Mesendoderm (in vitro differentiated cells): ENCODE data around the gene SNX6.
"Not testable (repeated sequence)": the region's sequence is repeated elsewhere in the genome, so short reads cannot be mapped to it uniquely, and the experiment has no call there.

Experiments
- DNase-seq: peaks from one replicate; pipeline ENCODE4 v3.0.0; 2013
- H2AK5ac ChIP-seq: 2 replicates; pipeline ENCODE4 v1.6.1; 2013; ENCODE audit warnings: low read length, inconsistent platforms
- H2BK120ac ChIP-seq: 2 replicates; pipeline ENCODE4 v1.6.1; 2013; ENCODE audit warnings: low read depth, mild to moderate bottlenecking, low read length, moderate library complexity, mixed read lengths
- H2BK15ac ChIP-seq: replicated peaks from 2 replicates; pipeline ENCODE4 v1.6.1; 2013; ENCODE audit warnings: low read depth, mild to moderate bottlenecking, moderate library complexity
- H2BK5ac ChIP-seq: 2 replicates; pipeline ENCODE4 v1.6.1; 2013; ENCODE audit warnings: low read length, inconsistent platforms
- H3K18ac ChIP-seq: 2 replicates; pipeline ENCODE4 v1.6.1; 2013; ENCODE audit warnings: mild to moderate bottlenecking, low read length, mixed read lengths
- H3K23ac ChIP-seq: one replicate; pipeline ENCODE4 v1.6.1; 2013; ENCODE audit warnings: low read length
- H3K27ac ChIP-seq: 2 replicates; pipeline ENCODE4 v1.5.1; 2013; ENCODE audit warnings: low read depth, mild to moderate bottlenecking, inconsistent platforms, low read length, moderate library complexity
- H3K27me3 ChIP-seq: 2 replicates; pipeline ENCODE4 v1.6.1; 2013; ENCODE audit warnings: low read length, control low read depth, mild to moderate bottlenecking, inconsistent platforms; ENCODE audit not compliant: insufficient read depth, poor library complexity
- H3K36me3 ChIP-seq: 2 replicates; pipeline ENCODE4 v1.6.1; 2013; ENCODE audit warnings: low read length, inconsistent platforms; ENCODE audit not compliant: control insufficient read depth, insufficient read depth
- H3K4ac ChIP-seq: one replicate; pipeline ENCODE4 v1.6.1; 2013; ENCODE audit warnings: low read depth, mild to moderate bottlenecking, low read length, moderate library complexity
- H3K4me1 ChIP-seq: 2 replicates; pipeline ENCODE4 v1.6.1; 2013; ENCODE audit warnings: low read depth, low read length, inconsistent platforms; ENCODE audit not compliant: control insufficient read depth
- H3K4me2 ChIP-seq: 2 replicates; pipeline ENCODE4 v1.6.1; 2013; ENCODE audit warnings: low read length
- H3K4me3 ChIP-seq: 2 replicates; pipeline ENCODE4 v1.5.1; 2013; ENCODE audit warnings: mild to moderate bottlenecking, low read length
- H3K56ac ChIP-seq: one replicate; pipeline ENCODE4 v1.6.1; 2013; ENCODE audit warnings: low read length
- H3K79me1 ChIP-seq: 2 replicates; pipeline ENCODE4 v1.6.1; 2013; ENCODE audit warnings: low read length, inconsistent platforms
- H3K79me2 ChIP-seq: 2 replicates; pipeline ENCODE4 v1.6.1; 2013; ENCODE audit warnings: mild to moderate bottlenecking, low read length; ENCODE audit not compliant: control insufficient read depth, insufficient read depth
- H3K9ac ChIP-seq: 2 replicates; pipeline ENCODE4 v1.6.1; 2013; ENCODE audit warnings: low read length, inconsistent platforms
- H4K5ac ChIP-seq: one replicate; pipeline ENCODE4 v1.6.1; 2013; ENCODE audit warnings: low read length
- H4K8ac ChIP-seq: one replicate; pipeline ENCODE4 v1.6.1; 2013; ENCODE audit warnings: low read depth, mild to moderate bottlenecking, control low read depth, low read length, moderate library complexity
- WGBS: extraction: QIAGEN DNeasy Blood & Tissue Kit; methylation state at CpG from one replicate; pipeline ENCODE4 v1.1.7; 2013; ENCODE audit warnings: low lambda C conversion rate, missing lambda C conversion rate; ENCODE audit not compliant: insufficient coverage; ENCODE audit errors: extremely low coverage; 5-methylcytosine and 5-hydroxymethylcytosine counted together

Gene SNX6

DNA sequence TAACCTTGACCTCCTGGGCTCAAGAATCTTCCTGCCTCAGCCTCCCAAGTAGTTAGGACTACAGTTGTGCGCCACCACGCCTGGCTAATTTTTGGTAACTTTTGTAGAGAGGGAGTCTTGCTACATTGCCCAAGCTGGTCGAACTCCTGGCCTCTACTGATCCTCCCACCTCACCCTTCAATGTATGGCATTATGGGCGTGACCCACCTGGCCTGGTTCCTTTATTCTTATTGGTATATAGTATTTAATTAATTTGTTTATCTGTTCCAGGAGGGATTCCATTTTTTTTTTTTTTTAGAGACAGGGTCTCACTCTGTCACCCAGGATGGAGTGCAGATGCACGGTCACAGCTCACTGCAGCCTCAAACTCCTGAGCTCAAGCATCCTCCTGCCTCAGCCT, 49.6 kb downstream of the SNX6 start:
- H2BK5ac ChIP-seq, result no peak overlapping the region
- H3K4me1 ChIP-seq, result no peaks in the 10 kb centered on the region
- DNase-seq, result no peak
- no peak overlapping the region for H2BK120ac ChIP-seq
- H3K56ac ChIP-seq, result no peak overlapping the region
- H3K36me3 ChIP-seq, result peaks cover 2% of the 10 kb centered on the region
- no peak overlapping the region for H3K4ac ChIP-seq
- no peak overlapping the region for H3K4me2 ChIP-seq
- no peaks in the 10 kb centered on the region for H3K79me1 ChIP-seq
- H3K18ac ChIP-seq, result no peak overlapping the region
- H4K8ac ChIP-seq, result no peak overlapping the region
- no CpG with 5 or more reads among the region's 5 CpGs for WGBS
- no peak overlapping the region for H3K4me3 ChIP-seq
- H2BK15ac ChIP-seq, result no peak overlapping the region
- H3K79me2 ChIP-seq, result no peaks in the 10 kb centered on the region
- no peak overlapping the region for H4K5ac ChIP-seq
- H3K27ac ChIP-seq, result no peak overlapping the region
- no peak overlapping the region for H3K23ac ChIP-seq
- H3K27me3 ChIP-seq, result no peaks in the 10 kb centered on the region
- H3K9ac ChIP-seq, result no peak overlapping the region
- no peak overlapping the region for H2AK5ac ChIP-seq

DNA sequence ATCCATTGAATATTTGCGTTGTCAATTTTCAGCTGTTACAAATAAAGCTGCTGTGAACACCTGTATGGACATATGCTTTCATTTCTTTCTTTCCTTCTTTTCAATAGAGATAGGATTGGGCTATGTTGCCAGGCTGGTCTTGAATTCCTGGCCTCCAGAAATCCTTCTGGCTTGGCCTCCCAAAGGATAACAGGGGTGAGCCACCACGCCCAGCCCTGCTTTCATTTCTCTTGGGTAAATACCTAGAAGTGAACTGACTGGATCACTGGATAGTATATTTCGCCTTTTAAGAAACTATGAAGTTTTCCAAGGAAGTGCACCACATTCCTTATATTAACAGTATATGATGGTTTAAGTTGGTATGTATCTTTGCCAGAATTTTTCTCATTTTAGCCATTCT, 58.2 kb downstream of the SNX6 start:
- no peak overlapping the region for H2BK15ac ChIP-seq
- no peak for DNase-seq
- no peaks in the 10 kb centered on the region for H3K36me3 ChIP-seq
- H3K9ac ChIP-seq, result no peak overlapping the region
- WGBS, result no CpG with 5 or more reads among the region's 3 CpGs
- no peaks in the 10 kb centered on the region for H3K4me1 ChIP-seq
- H4K8ac ChIP-seq, result no peak overlapping the region
- H3K4me2 ChIP-seq, result no peak overlapping the region
- no peak overlapping the region for H3K18ac ChIP-seq
- H3K23ac ChIP-seq, result no peak overlapping the region
- H3K56ac ChIP-seq, result no peak overlapping the region
- no peak overlapping the region for H4K5ac ChIP-seq
- H3K27ac ChIP-seq, result no peak overlapping the region
- no peaks in the 10 kb centered on the region for H3K79me2 ChIP-seq
- H3K27me3 ChIP-seq, result no peaks in the 10 kb centered on the region
- no peak overlapping the region for H3K4ac ChIP-seq
- H2BK5ac ChIP-seq, result no peak overlapping the region
- H3K4me3 ChIP-seq, result no peak overlapping the region
- no peak overlapping the region for H2BK120ac ChIP-seq
- no peaks in the 10 kb centered on the region for H3K79me1 ChIP-seq
- no peak overlapping the region for H2AK5ac ChIP-seq

DNA sequence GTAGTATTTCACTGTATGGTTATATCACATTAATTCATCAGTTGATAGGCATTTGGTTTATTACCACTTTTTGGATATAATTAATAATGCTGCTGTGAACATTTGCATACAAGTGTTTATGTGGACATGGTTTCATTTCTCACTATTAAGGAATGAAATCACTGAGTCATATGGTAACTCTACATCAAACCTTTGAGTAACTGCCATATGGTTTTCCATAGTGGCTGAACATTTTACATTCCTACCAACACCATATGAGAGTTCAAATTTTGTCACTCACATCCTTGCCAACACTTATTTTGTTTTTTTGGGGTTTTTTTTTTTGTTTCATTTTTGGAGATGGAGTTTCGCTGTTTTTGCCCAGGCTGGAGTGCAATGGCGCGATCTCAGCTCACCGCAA, 60.2 kb downstream of the SNX6 start:
- WGBS, result no CpG with 5 or more reads among the region's 4 CpGs

DNA sequence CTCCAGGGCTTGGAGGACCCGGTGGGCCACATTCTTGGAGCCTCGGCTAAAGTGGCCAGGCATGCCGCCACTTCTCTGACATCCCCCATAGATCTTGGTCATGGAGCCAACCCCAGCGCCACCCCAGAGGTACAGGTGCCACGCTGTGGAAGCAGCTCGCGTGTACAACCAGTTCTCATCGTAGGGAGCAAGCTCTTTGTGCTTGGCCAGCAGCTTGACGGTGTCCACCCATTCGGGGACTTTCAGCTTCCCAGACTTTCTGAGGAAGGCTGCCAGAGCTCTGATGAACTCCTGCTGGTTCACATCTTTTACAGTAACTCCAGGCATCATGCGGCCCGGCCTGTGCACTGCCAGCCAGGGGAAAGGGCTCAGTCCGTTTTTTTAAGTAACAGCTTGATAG, 61.1 kb downstream of the SNX6 start:
- Histone ChIP-seq H3K23ac (no peak overlapping the region), H3K27me3 (no peaks in the 10 kb centered on the region), H2BK5ac (no peak overlapping the region), H3K4ac (no peak overlapping the region), H2AK5ac (no peak overlapping the region), H3K79me1 (no peaks in the 10 kb centered on the region), H4K5ac (no peak overlapping the region), H3K4me2 (no peak overlapping the region), H2BK15ac (no peak overlapping the region), H3K27ac (no peak overlapping the region), H4K8ac (no peak overlapping the region), H2BK120ac (no peak overlapping the region), H3K36me3 (no peaks in the 10 kb centered on the region), H3K4me3 (no peak overlapping the region), H3K56ac (no peak overlapping the region), H3K9ac (no peak overlapping the region), H3K18ac (no peak overlapping the region), H3K4me1 (no peaks in the 10 kb centered on the region), H3K79me2 (no peaks in the 10 kb centered on the region)
- no CpG with 5 or more reads among the region's 13 CpGs for WGBS
- no peak for DNase-seq

More for the DNA sequence above, 60.2 kb downstream of the SNX6 start:
- Histone ChIP-seq H3K18ac (no peak overlapping the region), H3K27me3 (no peaks in the 10 kb centered on the region), H3K23ac (no peak overlapping the region), H2BK15ac (no peak overlapping the region), H3K27ac (no peak overlapping the region), H3K4me1 (no peaks in the 10 kb centered on the region), H3K4me2 (no peak overlapping the region), H3K4ac (no peak overlapping the region), H2AK5ac (no peak overlapping the region), H2BK5ac (no peak overlapping the region), H3K79me2 (no peaks in the 10 kb centered on the region), H3K36me3 (no peaks in the 10 kb centered on the region), H3K9ac (no peak overlapping the region), H4K8ac (no peak overlapping the region), H3K79me1 (no peaks in the 10 kb centered on the region), H3K4me3 (no peak overlapping the region), H2BK120ac (no peak overlapping the region), H4K5ac (no peak overlapping the region), H3K56ac (no peak overlapping the region)
- DNase-seq, result no peak

DNA sequence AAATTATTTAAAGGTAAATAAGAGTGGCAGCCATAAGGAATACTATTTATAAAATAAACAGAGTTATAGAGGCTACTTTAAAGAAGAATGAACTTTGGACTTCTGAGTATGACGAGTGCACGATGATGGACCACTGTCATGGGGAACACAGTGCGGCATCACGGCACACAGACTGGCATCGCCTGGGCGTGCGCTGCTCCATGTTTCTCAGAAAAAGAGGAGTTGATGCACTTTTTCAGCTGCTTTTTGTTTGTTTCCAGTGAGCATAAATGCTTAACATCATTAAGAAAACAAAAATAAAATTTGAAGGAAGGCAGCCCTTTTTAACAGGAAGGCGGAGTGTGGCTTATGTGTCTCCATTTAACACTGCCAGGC, 67.2 kb downstream of the SNX6 start:
- Histone ChIP-seq H3K4me3 (no peak overlapping the region), H4K5ac (no peak overlapping the region), H3K4me1 (no peaks in the 10 kb centered on the region), H3K18ac (no peak overlapping the region), H2BK15ac (no peak overlapping the region), H3K4ac (no peak overlapping the region), H3K27ac (no peak overlapping the region), H3K9ac (no peak overlapping the region), H3K36me3 (no peaks in the 10 kb centered on the region), H3K79me2 (no peaks in the 10 kb centered on the region), H2BK120ac (no peak overlapping the region), H3K4me2 (no peak overlapping the region), H2BK5ac (no peak overlapping the region), H3K79me1 (no peaks in the 10 kb centered on the region), H3K56ac (no peak overlapping the region), H4K8ac (no peak overlapping the region), H3K27me3 (no peaks in the 10 kb centered on the region), H2AK5ac (no peak overlapping the region), H3K23ac (no peak overlapping the region)
- WGBS, result no CpG with 5 or more reads among the region's 8 CpGs
- no peak for DNase-seq

DNA sequence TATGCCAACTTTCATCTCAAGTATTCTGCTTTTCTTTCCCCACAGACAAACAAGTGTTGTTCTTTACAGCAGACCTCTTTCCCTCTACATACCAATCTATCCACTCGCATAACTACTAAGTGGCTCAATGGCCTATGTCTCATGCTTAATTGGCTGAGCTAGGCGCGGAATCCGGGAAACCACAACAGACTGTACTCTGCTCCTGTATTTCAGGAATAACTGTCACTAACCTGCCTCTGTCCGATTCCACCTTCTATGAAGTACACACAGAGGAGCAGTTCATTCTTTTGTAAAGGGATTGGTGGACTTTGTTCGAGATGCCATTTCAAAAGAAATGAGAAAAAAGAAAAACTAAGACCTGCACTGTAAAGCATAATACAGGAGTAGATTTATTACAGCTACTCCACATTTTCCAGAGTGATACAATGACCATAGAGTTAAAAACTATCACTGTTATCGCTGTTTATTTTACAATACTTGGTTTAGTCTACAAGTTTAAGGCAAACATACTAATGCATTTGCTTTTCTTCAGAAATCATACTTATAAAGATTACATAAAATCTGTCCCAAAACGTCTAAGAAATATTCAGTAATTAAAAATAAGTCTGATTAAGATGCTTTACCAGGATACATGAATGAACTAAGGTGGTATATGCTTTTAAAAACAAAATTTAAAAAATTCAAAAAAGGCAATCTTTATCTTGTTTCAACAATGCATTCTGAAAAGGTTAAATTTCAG, 67.7 kb downstream of the SNX6 start:
- not testable (repeated sequence) for H3K18ac ChIP-seq, H3K79me2 ChIP-seq, H2BK5ac ChIP-seq, H3K23ac ChIP-seq, H3K27ac ChIP-seq, H3K4me3 ChIP-seq, H3K36me3 ChIP-seq, H3K4me1 ChIP-seq, H3K79me1 ChIP-seq, H3K9ac ChIP-seq, H2BK15ac ChIP-seq, H3K4ac ChIP-seq, H4K8ac ChIP-seq, DNase-seq, H3K4me2 ChIP-seq, H2BK120ac ChIP-seq, H3K56ac ChIP-seq, H2AK5ac ChIP-seq, H3K27me3 ChIP-seq, H4K5ac ChIP-seq
- no CpG with 5 or more reads among the region's 8 CpGs for WGBS
